HepG2 (cell line): Measurements from ENCODE around the gene SPRR5. TPM values are rescaled to one million over a fixed set of nuclear protein-coding genes. Genes with fewer than 3 reads are reported as not detected.
A peak's percentile ranks its signal among the peaks of the same experiment; 100 is the strongest.

Experiments used
- ATAC-seq: fragments of 200-7000 bp; cut with Tn5 transposase; 3 replicates; pipeline ENCODE4 v1.9.1; 2020; ENCODE audit warnings: mild to moderate bottlenecking, moderate library complexity
- BruUV-seq: library from RNA; stranded (reverse); fragments of 400-500 nt; replicated peaks from 2 replicates; lab custom pipeline; 2021; lab: Mats Ljungman, UMichigan
- CTCF ChIA-PET: fragments of 300-600 bp; formaldehyde crosslinking; extraction: SDS; loops from one replicate; lab custom pipeline; 2021; ENCODE audit warnings: low total read pairs, inconsistent platforms, low intra/inter-chr PET ratio; lab: Yijun Ruan, JAX
- POLR2A ChIA-PET: fragments of 350-600 bp; sonication (Branson Sonifier 250); formaldehyde crosslinking; loops from one replicate; lab custom pipeline; 2020; ENCODE audit warnings: antibody characterized with exemption, inconsistent platforms; lab: Yijun Ruan, JAX
- DNase-seq: peaks from one replicate; pipeline ENCODE4 v3.0.0-alpha.2; 2015; ENCODE audit warnings: low spot score
- FAIRE-seq: peaks from 3 replicates; lab custom pipeline; 2011; peaks lifted over from hg19 to GRCh38; lab: Jason Lieb, UNC
- H2AFZ ChIP-seq: one replicate; pipeline ENCODE4 v1.6.1; 2011; ENCODE audit warnings: low read length, inconsistent platforms
- H3K27ac ChIP-seq: fragments of 300-600 bp; 3 replicates; pipeline ENCODE4 v1.8.0; 2011; ENCODE audit warnings: mixed run types, mild to moderate bottlenecking, mixed read lengths, low read length, inconsistent platforms; ENCODE audit not compliant: insufficient read depth; ENCODE audit errors: extremely low read length
- H3K27me3 ChIP-seq, 2 experiments: fragments of 200-600 bp in 1 of 2; 2 replicates in 1 of 2; 3 replicates in 1 of 2; pipeline versions ENCODE4 v1.6.0 to v1.8.0; 2011; ENCODE audit warnings: low read length in 2 of 2, mild to moderate bottlenecking in 2 of 2, moderate library complexity in 2 of 2, inconsistent platforms in 1 of 2; ENCODE audit not compliant: insufficient read depth in 2 of 2, control insufficient read depth in 1 of 2
- H3K36me3 ChIP-seq, 2 experiments: fragments of 200-600 bp in 1 of 2; replicated peaks in 1 of 2; 2 replicates in 1 of 2; 3 replicates in 1 of 2; pipeline versions ENCODE4 v1.5.1 to v1.8.0; 2011; ENCODE audit warnings: low read length in 2 of 2, inconsistent platforms in 1 of 2; ENCODE audit not compliant: insufficient read depth in 2 of 2, control insufficient read depth in 1 of 2
- H3K4me1 ChIP-seq: 2 replicates; pipeline ENCODE4 v1.5.1; 2012; ENCODE audit warnings: low read length, inconsistent platforms; ENCODE audit not compliant: insufficient read depth
- H3K4me2 ChIP-seq: 2 replicates; pipeline ENCODE4 v1.6.0; 2011; ENCODE audit warnings: low read depth, low read length, inconsistent platforms
- H3K4me3 ChIP-seq, 3 experiments: fragments of 200-600 bp in 1 of 3; sonication (generic), shearing (Covaris generic) in 1 of 3; replicated peaks in 1 of 3; 2 replicates each; pipeline ENCODE4 v1.5.1; 2011 to 2016; ENCODE audit warnings: low read length in 3 of 3, inconsistent platforms in 2 of 3, low read depth in 2 of 3, mild to moderate bottlenecking in 2 of 3, control low read depth in 1 of 3, mixed read lengths in 1 of 3; ENCODE audit not compliant: insufficient read depth in 1 of 3
- H3K79me2 ChIP-seq: one replicate; pipeline ENCODE4 v1.6.1; 2011; ENCODE audit warnings: low read length, inconsistent platforms; ENCODE audit not compliant: insufficient read depth
- H3K9ac ChIP-seq: 2 replicates; pipeline ENCODE4 v1.6.0; 2011; ENCODE audit warnings: mild to moderate bottlenecking, low read depth, low read length, inconsistent platforms; ENCODE audit not compliant: insufficient read depth
- H3K9me3 ChIP-seq: 2 replicates; pipeline ENCODE4 v1.5.1; 2012; ENCODE audit warnings: mild to moderate bottlenecking, low read length
- H4K20me1 ChIP-seq: 2 replicates; pipeline ENCODE4 v1.6.0; 2011; ENCODE audit warnings: inconsistent platforms, mild to moderate bottlenecking, low read length, moderate library complexity; ENCODE audit not compliant: insufficient read depth
- ATF7 ChIP-seq, 2 experiments: fragments of 450-650 bp in 1 of 2; sonication (generic) in 1 of 2; formaldehyde crosslinking in 1 of 2; IDR thresholded peaks; 2 replicates each; pipeline versions ENCODE4 v1.4.0 to v1.6.1; 2016 to 2020; ENCODE audit warnings: antibody characterized with exemption in 1 of 2, mild to moderate bottlenecking in 1 of 2, missing genetic modification reagents in 1 of 2
- MAFK ChIP-seq, 2 experiments: IDR thresholded peaks in 1 of 2; conservative IDR thresholded peaks in 1 of 2; 2 replicates each; pipeline ENCODE4 v1.6.1; 2011; ENCODE audit warnings: improper control_type of control experiment in 2 of 2, low read length in 2 of 2
- NR3C1 ChIP-seq: sonication (generic); formaldehyde crosslinking; IDR thresholded peaks from 2 replicates; pipeline ENCODE4 v1.4.0; 2020; ENCODE audit warnings: missing genetic modification reagents
- WGBS: methylation state at CpG from one replicate; pipeline ENCODE4 v1.1.6; 2017; ENCODE audit warnings: low lambda C conversion rate; 5-methylcytosine and 5-hydroxymethylcytosine counted together
- in situ Hi-C: cut with HindIII; loops from 2 replicates; pipeline ENCODE4 v1.10.0; 2017; ENCODE audit warnings: low pct_unique_long_range_greater_than_20kb; ENCODE audit not compliant: extremely low pct_ligation_motif_present
- intact Hi-C: fragments of 100-400 bp; cut with micrococcal nuclease; formaldehyde crosslinking; loops from one replicate; pipeline ENCODE4 v1.10.0; 2022; ENCODE audit not compliant: unreplicated experiment
- polyA plus RNA-seq, 8 experiments: library from polyadenylated mRNA; depleted of rRNA in 3 of 8; stranded (reverse) in 7 of 8; unstranded in 1 of 8; fragments of >200 nt; fragmentation: Illumina TruSeq in 4 of 8; extraction: Trizol in 4 of 8; gene quantifications; 2 replicates each; pipeline versions ENCODE4 v1.2.1 to v1.2.3, GENCODE V29; 2011 to 2016; ENCODE audit warnings: low read depth in 4 of 8, missing spikeins in 1 of 8, mixed read lengths in 1 of 8; ENCODE audit not compliant: insufficient read depth in 1 of 8
- total RNA-seq, 5 experiments: library from RNA; depleted of rRNA; stranded (reverse); fragments of >200 nt; fragmentation: Illumina TruSeq; extraction: Trizol; gene quantifications; 2 replicates each; pipeline ENCODE4 v1.2.3, GENCODE V29; 2016; ENCODE audit warnings: low read depth in 1 of 5
- TF ChIP-seq, protein P1 (sequence below): sonication (generic); formaldehyde crosslinking; IDR thresholded peaks from 2 replicates; pipeline ENCODE4 v1.8.1; 2023; ENCODE audit warnings: mild to moderate bottlenecking, missing genetic modification reagents

The SPRR5 gene
- total and polyA plus RNA-seq, 2 of the 13 experiments (the other 11 are each of a cell fraction or from before 2014, with no cell fraction given) = not detected

DNA sequence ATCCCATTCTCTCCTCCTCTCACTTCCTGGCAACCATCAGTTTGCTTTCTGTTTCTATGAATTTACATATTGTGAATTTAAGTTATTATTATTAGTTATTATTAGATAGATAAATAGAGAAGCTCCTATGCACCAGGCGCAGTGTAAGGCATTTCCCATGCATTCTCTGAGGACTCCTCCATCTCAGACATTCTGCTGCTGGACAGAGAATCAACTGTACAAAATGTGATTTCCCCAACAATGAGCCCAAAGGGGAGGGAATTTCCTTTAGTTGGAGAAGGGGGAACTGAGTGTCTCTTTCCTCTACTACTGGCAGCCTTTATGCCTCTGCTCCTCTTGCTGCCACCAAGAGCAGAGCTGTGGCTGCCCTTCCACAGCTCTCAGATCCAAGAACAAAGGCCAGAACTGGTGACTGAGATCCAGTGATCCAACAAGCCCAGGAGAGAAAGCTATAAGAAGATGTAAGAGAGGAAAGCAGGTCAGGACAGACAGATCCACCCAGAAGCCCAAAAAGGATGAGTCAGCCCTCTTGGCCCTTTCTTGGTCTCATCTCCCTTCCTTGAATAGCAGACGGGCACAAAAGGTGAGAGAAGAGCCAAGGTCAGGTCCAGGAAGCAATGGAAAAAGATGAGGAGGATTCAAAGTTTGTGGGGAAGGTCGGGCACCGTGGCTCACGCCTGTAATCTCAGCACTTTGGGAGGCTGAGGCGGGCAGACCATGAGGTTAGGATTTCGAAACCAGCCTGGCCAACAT is 42.1 kb upstream of the SPRR5 start:
- Histone ChIP-seq H3K79me2 (no peaks in the 10 kb centered on the region), H2AFZ (no peak overlapping the region), H3K27ac (no peak overlapping the region), H3K4me1 (no peaks in the 10 kb centered on the region), H3K4me2 (no peak overlapping the region), H3K9me3 (no peaks in the 10 kb centered on the region), H3K9ac (no peak overlapping the region), H3K36me3 (no peaks in the 10 kb centered on the region), H4K20me1 (no peaks in the 10 kb centered on the region), H3K27me3 (no peaks in the 10 kb centered on the region; a peak in 1 of 5 replicates), H3K4me3 (no peak overlapping the region)
- DNase-seq (no peak), FAIRE-seq (no peak), ATAC-seq (no peak)
- 9% methylated on average over 7 of the region's 7 CpGs for WGBS
- in situ Hi-C loops = no loop called here
- ChIA-PET POLR2A (no interaction called here), CTCF (no interaction called here)
- intact Hi-C loops = no loop called here
- TF ChIP-seq, protein P1, sequence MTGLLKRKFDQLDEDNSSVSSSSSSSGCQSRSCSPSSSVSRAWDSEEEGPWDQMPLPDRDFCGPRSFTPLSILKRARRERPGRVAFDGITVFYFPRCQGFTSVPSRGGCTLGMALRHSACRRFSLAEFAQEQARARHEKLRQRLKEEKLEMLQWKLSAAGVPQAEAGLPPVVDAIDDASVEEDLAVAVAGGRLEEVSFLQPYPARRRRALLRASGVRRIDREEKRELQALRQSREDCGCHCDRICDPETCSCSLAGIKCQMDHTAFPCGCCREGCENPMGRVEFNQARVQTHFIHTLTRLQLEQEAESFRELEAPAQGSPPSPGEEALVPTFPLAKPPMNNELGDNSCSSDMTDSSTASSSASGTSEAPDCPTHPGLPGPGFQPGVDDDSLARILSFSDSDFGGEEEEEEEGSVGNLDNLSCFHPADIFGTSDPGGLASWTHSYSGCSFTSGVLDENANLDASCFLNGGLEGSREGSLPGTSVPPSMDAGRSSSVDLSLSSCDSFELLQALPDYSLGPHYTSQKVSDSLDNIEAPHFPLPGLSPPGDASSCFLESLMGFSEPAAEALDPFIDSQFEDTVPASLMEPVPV (CRISPR knock-in tag) = no peak
- 0 out of 4 replicates have a peak, but pooled peaks of 1 of the 2 experiments have one; percentile 12 for TF ChIP-seq MAFK (conservative IDR thresholded peaks at IDR 0.05 in 1 of 2, IDR thresholded peaks at IDR 0.05 in 1 of 2; ENCODE audit: low read length in 2 of 2)
- no TSS peak for BruUV-seq

DNA sequence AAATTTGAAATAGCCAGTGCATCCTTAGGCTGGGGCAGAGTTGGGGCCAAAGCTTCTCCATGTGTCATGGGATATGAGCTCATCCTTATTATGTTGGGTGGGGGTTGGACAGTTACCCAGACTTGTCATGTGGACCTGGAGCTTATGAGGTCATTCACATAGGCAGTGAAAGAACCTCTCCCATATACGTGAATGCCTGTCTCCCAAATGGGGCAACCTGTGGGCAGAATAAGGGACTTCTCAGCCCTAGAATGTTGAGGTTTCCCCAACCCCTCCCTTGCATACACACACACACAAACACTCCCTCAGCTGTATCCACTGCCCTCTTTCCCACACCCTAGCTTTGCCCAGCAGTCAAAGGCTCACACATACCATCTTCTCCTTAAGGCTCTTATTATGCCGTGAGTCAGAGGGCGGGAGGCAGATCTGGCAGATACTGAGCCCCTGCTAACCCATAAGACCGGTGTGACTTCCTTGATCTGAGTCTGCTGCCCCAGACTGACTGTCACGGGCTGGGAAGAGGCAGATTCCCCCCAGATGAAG is 40.9 kb upstream of the SPRR5 start:
- BruUV-seq = no TSS peak
- POLR2A ChIA-PET = no interaction called here

More for the DNA sequence above, 40.9 kb upstream of the SPRR5 start:
- ATAC-seq (no peak), FAIRE-seq (no peak), DNase-seq (no peak)
- no peaks in the 10 kb centered on the region; a peak in 1 of 5 replicates for H3K27me3 ChIP-seq
- no peak overlapping the region for H3K9ac ChIP-seq
- H2AFZ ChIP-seq = no peak overlapping the region
- H3K4me1 ChIP-seq = no peaks in the 10 kb centered on the region
- no peaks in the 10 kb centered on the region for H3K36me3 ChIP-seq
- intact Hi-C loops (no loop called here), in situ Hi-C loops (no loop called here)
- no peak overlapping the region for H3K4me2 ChIP-seq
- TF ChIP-seq NR3C1 (CRISPR knock-in tag) (no peak), ATF7 (IDR thresholded peaks at IDR 0.05) (peak; percentile 42; the same call in 1 of the 2 replicates), ATF7 (CRISPR knock-in tag; IDR thresholded peaks at IDR 0.05) (no peak)
- H3K27ac ChIP-seq = no peak overlapping the region
- 3% methylated on average over 5 of the region's 5 CpGs for WGBS
- CTCF ChIA-PET = no interaction called here
- no peaks in the 10 kb centered on the region for H4K20me1 ChIP-seq
- H3K4me3 ChIP-seq = no peak overlapping the region
- no peaks in the 10 kb centered on the region for H3K9me3 ChIP-seq
- no peaks in the 10 kb centered on the region for H3K79me2 ChIP-seq
